ENCODE results near the gene FAM174B.

The FAM174B gene

GRCh38 chr15:92570391-92570790 lies 85.2 kb downstream of the FAM174B start:
- no peak for DNase-seq (ENCODE audit: low read depth in 3 of 3)

GRCh38 chr15:92569778-92570177 lies 85.8 kb downstream of the FAM174B start:
- DNase-seq (ENCODE audit: low read depth in 3 of 3), result no peak
